ENCODE measurements around the gene GREB1.

Gene GREB1

DNA sequence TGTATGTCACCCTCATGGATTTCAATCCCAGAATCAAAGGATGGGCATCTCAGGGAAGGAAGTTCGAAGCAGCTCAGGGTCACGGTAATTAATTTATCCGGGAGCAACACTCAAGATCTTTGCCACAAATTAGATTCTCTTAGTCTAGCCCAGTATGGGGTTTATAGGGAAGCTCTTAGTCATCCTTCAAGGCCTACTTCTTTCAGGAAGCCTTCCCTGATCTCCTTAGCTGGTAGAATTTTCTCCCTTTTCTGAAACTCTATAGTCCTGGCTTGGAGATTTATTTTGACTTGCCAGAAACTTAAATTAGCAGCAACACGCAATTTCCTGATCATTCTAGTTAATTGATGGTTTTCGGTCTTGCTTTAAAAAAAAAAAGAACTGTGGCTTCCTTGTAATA is 20.5 kb upstream of the GREB1 start:
- DNase-seq = no peak

DNA sequence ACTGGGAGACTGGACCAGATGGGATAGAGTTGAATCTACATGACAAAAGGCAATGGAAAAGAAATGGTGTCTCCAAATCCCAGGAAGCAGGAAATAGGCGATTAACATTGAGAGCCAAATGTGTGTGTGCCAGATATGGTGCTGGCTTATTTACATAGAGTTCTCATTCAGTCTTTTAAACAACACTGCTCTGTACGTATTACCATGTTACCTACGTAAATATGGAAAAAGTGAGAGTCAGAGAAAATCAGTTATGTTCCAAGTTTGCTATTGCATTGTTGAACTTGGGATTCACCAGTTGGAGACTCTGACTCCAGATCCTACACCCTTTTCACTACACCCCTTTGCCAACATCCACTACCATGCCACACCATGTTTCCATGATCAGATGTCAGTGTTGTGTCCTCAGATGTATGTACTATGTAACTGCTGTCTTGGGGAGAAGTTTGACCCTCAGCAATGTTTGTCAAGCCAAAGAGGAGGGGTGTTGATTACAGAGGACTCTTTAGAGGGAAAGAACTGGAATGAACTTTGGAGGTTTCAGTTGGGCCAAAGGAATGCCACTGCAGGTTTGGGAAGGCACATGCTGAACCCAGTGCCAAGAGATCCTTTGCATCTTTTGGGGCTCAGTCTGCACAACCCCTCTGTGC is 19.6 kb upstream of the GREB1 start:
- no peak for DNase-seq

DNA sequence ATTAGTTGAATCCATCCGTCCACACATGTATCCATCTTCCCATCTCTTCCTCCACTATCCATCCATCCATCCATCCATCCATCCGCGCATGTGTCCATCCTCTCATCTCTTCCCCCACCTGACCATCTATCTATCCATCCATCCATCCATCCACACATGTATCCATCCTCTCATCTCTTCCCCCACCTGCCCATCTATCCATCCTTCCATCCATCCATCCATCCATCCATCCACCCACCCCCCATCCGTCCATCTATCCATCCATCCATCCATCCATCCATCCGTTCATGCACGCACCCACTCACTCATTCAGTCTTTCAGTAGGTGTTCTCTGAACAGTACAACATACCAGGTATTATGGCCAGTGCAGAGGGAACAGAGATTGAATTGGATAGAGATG is 18.9 kb upstream of the GREB1 start:
- DNase-seq = no peak

DNA sequence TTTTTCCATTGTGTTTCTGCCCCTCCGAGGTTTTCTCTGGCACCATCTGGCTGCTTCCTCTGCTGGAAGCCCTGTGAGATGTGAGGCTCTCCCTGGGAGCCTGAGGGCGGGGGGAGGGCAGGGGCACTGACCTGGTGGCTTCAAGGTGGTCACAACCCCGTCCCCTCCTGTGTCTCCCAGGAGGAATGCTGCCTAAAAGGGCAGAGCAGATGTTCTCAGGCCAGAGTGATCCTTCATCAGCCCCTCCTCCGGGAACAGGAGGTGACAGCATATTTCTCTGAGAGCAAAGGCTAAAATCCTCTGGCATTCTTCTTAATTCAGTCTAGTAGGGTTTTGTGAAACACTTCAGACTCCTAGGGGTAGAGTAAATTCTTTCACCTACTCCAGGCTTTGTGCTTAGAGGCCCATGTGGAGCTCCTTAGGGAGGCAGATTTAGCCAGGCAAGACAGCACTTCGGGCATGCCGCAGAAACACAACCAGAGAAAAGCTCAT is 18.3 kb upstream of the GREB1 start:
- DNase-seq = no peak

DNA sequence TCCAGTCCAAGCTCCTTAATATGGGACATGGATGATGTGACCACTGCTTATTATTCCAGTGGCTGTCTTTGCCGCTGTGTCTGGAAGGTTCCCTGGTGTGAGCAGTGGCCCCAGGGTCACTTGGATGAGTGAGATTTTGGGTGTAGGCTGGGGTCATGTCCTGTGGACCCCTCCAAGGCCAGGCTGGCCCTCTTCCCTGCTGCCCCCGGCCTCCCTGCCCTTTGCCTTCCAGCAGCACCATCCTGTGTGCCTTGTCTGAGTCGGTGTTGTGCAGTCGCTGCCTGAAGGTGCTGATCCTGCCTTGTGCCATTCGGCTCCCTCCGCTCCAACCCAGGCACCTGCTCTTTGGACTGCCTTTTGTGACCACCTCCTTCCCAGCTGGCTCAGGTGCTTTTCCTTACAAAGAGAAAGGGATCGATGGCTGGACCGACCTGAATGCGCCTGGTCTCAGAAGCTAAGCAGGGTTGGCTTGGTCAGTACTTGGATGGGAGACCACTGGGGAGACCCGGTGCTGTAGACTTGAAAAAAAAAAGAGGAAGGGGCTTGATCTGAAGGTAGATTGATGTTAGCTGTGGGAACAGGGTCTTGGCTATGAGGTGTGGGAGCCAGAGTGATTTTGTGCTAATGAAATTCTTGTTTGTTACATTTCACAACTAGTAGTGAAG is 16.7 kb upstream of the GREB1 start:
- no peak for DNase-seq

DNA sequence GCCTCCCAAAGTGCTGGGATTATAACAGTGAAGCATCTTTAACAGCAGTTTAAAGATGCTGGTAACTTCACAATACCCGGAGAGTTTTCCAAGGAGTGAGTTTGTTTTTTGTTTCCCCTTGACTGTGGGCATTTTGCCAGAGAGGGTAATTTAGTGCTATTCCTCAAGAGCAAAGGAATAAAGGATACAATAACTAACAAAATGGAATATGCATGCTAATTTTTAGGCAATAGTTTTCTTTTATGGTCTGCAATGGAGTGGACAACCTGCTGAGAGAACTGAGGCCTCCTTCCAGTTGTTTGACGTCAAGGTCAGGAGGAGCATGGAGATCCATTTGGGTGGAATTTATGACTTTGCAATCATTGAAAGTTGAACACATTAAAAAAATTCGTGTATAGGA is 15.9 kb upstream of the GREB1 start:
- DNase-seq = no peak

DNA sequence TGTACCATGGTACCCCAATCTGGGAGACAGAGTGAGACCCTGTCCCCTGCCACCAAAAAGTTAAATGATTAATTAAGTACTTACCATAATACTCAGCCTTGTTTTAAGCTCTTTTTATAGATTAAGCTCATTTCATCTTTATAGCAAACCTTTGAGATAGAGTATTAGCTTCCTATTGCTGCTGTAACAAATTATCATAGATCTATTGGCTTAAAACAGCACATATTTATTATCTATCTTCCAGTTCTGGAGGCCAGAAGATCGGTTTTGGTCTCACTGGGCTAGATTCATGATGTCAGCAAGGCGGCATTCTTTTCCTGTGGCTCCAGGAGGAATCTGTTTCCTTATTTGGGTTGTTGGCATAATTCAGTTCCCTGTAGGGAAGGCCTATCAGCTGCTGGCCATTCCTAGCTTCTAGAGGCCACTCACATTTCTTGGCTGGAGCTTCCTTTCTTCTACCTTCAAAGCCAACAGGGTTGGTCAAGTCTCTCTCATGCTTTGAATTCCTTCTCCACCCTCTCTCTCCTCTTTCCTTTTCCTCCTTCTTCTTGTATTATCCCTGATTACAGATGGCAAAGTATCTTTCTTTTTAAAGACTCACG is 13.7 kb upstream of the GREB1 start:
- DNase-seq = no peak

DNA sequence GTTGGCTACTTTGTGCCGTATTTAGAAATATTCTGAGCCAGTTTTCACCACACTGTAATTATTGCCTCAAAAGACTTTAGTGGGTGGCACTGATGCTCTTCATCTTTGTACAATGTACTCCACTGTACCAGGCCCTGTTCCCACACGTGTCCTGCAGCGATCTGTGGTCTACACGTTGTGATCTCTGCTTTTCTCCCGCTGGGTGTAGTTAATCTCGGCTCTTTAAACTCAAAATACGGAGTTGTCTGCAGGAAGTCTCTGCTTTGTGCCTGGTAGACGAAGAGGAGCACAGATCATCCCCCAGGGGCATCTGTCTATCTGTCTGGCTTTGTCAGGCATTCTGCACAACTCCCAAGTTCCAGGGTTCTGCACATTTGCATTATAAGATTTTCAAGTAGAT is 12.1 kb upstream of the GREB1 start:
- no peak for DNase-seq

DNA sequence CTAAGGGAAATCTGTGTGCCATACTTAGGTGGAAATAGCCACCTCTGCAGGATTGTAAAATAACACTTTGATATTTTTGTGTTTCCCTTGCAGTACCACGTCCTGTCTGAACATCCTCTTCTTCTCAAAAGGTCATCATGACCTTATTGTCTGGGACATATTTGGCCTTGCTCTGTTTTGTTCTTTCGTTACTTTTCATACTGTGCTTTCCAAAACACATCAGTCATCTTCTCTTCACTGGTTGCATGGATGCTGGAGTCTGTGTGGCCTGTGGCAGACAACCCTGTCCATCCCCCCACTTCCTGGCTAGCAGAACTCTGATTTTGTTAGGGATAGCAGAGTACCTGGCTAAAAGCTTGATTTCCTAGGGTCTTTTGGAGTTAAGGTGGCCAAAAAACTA is 9.4 kb upstream of the GREB1 start:
- DNase-seq = no peak

DNA sequence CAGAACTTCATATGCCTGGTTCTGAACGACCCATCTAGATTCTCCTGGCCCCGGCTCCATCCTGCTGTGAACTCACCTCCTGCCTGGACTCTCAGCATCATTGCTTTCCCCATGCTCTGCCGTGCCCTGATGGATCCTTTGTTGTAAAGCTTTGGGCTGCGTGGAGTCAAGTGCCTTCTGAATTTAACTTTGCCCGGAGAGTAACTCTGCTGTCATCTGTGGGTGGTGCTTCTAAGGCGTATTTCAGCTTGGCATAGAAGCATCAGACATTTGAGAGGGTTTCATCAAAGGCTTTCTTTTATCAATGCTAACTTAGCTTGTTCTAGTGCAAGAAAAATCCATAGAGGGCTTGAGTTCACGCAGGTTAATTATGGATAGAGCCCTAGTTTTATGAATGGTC is 8.1 kb upstream of the GREB1 start:
- no peak for DNase-seq

DNA sequence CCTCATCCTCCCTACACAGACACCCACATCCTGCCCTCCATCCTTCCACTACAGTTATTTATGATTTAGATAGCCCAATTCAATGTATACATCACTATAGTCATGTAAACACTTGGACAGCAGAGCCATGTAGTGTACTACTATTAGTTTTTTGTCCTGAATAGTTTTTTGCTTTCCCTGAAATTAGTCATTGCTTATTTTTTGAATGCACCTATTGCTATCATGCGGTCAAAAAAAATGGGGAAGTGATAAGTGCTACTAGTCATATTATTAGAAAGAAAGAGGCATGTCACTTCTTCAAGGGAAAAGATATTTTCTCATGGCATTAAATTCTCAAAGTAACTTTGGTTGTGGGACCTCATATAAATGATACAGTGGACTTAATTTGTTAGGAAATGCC is 6.8 kb upstream of the GREB1 start:
- DNase-seq = no peak

DNA sequence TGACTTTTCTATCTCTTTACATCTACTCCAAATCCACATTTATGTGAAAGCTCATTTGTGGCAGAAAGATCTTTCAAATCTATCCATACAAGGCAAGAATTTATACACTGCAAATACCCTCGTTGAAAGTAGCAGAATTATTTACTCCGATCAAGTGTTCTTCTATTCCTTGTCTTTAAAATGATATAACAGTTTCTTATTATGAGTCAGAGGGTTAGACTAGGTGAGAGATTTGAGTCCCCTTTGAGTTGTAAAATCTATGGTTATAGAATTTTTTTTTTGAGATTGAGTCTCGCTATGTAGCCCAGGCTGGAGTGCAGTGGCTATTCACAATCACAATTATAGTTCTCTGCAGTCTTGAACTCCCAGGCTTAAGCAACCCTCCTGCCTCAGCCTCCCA is 5.6 kb upstream of the GREB1 start:
- DNase-seq = no peak

DNA sequence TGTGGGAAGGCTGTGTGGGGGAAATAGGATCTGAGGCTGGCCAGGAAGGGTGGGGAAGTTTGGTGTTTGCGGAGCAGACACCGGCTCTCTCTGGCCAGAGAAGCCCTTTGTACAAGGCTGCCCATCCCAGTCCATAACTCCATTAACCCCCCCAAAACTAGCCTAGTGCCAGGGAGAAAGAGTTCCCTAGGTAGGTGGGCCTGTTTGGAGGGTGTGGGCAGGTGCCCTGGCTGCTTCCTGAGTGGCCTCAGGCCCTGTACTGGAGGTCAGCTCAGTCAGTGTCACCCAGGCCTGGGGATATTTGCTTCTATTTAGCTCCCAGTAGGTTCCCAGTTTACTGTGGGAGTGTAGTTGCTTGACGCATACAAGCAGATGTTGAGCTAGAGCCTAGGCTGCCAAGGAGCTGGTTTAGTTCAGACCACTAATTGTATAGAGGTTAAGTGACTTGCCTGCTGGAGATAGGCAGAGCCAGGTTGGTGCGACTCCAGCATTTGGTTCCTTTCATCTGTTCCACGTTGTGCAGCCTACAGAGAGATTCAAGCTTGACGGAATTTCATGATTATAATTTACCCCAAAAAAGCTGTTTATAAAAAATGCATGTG is 2.9 kb upstream of the GREB1 start:
- DNase-seq = no peak

DNA sequence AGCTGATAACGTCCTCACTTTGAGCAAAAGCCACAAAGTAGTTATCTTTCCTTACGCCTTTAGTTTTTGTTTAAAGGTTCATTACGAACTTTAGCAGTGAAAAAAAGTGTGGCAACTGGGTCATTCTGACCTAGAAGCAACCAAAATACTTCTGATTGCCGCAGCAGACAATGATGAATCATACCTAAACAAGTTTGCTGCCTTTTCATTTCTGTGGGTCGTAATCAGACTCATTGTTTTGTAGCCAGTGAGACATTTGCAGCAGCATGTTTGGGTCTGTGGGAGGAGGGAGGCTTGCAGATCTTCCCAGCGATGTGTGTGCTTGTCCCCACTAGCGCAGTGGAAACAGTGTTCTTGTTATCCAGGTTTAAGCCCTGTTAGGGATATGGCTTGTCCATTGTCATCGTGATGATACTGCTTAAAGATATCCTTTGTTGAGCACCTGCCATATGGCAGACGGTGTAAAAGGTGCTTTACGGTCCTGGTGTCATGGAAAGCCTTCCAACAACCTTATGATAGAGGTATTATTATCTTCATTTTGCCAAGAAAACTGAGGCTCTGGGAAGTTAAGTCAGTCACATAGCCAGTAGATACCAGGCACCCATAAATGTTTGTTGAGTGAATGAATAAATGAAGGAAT is 1.3 kb upstream of the GREB1 start:
- no peak for DNase-seq

DNA sequence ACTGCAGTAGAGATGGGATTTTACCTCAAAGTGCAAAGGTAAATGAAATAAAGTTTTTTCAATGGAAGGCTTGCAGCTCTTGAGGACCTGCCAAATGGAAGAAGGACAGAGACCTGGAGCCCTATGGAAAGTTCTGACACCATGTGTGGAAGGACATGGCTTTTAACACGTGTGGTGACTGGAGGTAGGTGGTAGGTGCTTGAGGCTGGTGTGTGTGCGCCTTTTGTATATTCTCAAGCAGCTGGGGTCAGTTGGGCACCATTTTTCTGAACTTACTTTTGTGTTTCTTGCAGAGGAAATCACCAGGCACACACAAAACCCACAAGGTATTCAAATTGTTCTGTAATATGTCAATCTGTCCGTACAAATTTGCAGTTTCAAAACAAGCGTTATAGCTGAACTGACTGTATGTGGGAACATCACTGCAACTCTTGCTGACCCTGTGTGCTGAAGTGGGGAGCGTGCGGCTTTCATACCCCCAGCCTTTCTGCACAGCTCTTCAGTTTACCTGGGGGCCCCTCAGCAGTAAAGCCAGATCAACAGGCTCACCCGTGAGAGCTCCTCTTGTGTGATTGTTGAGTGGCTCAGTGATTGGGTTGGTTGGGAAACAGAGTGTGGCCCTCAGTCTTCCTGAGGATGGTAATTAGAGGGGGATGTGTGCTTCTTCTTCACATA is 363 bp downstream of the GREB1 start:
- no peak for DNase-seq

DNA sequence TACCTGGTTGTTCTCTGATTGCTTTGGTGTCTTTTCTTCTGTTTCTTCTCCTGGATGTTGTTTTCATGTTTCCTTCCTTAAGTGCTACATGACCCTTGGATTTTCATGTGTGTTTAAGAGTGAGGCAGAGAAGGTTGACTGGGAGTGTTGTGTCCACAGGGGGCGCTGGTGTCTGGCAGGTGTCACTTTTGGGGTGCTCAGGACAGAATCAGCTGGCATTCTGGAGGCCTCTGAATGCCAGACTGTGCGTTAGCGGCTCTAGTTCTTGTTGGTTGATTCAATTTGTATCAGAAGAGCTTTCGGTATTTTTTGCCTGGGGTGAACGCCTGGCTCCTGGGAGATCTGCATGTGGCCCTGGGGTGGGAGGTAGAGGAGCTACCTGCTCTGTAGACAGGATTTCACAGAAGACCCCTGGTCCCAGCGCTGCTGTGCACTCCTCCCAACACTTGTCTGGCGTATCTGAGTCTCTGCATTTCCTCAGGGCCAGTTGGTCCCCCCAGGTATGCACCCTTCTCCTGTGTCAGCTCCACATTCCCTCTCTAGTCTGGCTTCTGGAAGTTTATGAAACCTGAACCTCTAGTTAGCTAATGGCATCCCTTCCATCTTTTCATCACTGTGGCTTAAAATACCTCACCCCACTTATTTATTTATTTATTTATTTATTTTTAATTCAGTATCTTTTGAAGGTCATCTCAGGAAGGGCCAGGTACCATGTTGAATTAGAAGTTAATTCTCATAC is 1.1 kb downstream of the GREB1 start:
- no peak for DNase-seq

DNA sequence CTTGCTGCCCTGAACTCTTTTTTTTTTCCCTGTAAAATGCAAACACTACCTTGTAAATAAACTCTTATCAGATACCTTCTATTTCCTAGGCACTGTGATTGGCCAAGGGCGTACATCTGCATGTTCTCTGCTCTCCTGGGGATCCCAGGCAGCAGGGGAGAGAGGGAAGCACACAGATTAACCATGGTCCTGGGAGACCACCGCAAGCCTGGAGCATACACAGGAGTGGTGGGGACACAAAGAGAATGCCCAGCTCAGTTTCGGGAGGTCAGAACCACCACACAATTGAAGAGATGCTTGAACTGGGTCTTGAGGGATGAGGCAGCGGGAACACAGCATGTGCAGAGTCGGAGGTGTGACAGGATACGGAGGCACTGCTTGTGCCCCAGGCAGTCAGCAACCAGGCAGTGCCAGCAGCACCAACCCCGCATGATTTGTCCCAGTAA is 2.1 kb downstream of the GREB1 start:
- DNase-seq = no peak

DNA sequence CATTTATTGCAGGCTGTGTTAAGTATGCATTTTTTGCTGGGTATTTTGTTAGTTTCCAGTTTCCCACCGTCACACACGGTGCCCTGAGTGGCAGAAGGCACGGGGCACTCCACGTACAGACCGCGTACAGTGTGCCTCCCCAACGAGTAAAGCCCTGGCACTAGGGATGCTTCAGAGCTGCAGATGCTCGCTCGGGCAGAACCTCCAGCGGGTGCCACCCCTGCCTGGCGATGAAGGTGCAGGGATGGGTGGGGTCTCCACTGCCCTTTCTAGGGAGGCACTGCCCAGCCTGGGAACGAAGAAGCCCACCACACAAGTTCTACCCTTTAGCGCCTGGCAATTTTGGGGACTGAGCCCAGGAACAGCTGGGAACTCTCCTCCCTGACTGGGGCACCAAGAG is 4.1 kb downstream of the GREB1 start:
- DNase-seq = no peak

DNA sequence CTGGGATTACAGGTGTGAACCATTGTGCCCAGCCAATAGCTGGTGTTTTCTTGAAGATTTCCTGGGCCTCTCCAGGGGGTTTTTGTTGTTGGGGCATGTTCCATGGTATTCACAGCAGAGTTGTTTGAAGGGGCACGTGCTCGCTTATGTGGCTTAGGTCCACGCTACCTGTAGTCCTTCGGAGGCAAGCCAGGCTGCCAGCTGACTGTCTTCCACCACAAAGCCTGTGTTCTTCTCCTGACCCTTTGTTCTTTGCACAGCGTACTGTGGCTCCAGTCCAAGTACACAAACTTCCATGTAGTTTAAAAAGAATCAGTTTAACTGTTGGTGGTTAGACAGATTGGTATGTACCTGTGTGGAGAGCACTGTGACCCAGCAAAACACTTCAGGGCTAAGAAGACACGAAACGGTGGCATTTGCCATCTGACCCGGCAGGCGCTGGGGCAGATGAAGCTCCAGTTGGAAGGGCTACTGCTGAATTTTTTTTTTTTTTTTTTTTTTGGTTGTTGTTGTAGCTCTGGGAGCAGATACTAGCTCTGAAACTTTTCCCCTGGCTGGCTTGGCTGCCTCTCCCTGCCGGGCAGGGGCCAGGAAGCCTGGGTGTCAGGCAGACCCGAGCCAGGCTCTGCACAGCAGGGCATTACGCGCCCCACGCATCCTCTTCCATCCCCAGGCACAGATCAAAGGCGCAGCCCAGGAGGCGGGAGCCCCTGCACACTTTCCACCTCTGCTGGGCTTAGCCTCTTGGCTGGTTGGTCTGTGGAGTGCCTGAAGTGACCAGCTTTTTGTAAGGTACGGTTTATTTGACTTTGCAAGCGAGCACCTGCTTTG is 5.7 kb downstream of the GREB1 start:
- no peak for DNase-seq

DNA sequence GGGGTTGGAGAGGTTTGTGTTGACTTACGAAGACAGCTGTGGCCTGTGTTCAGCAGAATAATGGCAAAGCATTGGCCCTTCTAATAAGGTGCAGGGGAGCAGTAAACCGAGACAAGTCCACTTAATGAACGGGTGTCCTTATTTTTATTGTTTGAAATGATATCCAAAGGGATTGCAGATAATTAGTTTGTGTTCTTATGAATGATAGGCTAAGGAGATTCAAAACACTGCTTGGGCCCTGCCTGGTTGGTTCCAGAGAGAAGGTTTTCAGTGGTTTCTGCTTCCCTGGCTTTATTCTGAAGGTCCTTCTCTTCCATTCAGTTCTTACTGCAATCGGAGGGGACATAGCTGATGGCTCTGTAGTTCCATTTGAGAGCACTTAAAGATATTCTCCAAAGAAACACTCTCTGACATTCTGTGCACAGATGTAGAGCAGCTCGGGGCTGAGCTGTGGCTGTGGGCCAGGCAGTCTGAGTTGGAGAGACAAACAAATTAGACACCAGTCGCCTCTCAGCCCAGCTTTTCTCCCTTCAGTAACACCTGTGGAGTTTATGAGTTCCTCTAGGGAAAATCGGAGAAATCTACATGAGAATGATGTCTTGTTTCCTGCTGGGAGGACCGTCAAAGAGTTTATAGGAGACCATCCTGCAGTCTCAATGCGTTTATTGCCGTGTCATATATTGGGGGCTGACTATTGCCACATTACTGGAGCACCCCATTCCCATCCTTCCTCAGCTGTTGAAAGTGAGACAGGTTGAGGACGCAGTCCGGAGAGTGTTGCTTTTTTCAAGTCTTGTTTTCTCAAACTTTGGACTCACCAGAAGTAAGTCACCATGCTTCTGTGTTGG is 6.5 kb downstream of the GREB1 start:
- DNase-seq = no peak

Measured in GF-D8 (cell line).